Sciatic nerve (tissue), 2 donors: ENCODE results near the gene PRKAG2. TPM values are rescaled to one million over a fixed set of nuclear protein-coding genes. Genes with fewer than 3 reads are reported as not detected.
A peak's percentile ranks its signal among the peaks of the same experiment; 100 is the strongest.

ENCODE experiments used
- ATAC-seq: fragments of 200-7000 bp; cut with Tn5 transposase; one replicate; pipeline ENCODE4 v1.9.1; 2020; ENCODE audit warnings: mild to moderate bottlenecking, moderate library complexity
- DNase-seq: peaks from one replicate; pipeline ENCODE4 v3.0.0-alpha.2; 2020; ENCODE audit warnings: low spot score
- intact Hi-C: fragments of 100-400 bp; cut with DNase I; formaldehyde crosslinking; loops from one replicate; pipeline ENCODE4 v1.14.2; 2022
- total RNA-seq: library from RNA; stranded (reverse); fragmentation: NEBNext Ultra II Directional; extraction: Animal tissue kit (Norgen Biotek cat#: 25700); gene quantifications from one replicate; pipeline ENCODE4 v1.2.1, GENCODE V29; 2021
- donor health status: DM: no; HTN: no; CAD: no.
- donor health status: DM: no; HTN: no; CAD: no.

PRKAG2 gene
- total RNA-seq, 1 donor from 2014 or later = 31.5 TPM

DNA sequence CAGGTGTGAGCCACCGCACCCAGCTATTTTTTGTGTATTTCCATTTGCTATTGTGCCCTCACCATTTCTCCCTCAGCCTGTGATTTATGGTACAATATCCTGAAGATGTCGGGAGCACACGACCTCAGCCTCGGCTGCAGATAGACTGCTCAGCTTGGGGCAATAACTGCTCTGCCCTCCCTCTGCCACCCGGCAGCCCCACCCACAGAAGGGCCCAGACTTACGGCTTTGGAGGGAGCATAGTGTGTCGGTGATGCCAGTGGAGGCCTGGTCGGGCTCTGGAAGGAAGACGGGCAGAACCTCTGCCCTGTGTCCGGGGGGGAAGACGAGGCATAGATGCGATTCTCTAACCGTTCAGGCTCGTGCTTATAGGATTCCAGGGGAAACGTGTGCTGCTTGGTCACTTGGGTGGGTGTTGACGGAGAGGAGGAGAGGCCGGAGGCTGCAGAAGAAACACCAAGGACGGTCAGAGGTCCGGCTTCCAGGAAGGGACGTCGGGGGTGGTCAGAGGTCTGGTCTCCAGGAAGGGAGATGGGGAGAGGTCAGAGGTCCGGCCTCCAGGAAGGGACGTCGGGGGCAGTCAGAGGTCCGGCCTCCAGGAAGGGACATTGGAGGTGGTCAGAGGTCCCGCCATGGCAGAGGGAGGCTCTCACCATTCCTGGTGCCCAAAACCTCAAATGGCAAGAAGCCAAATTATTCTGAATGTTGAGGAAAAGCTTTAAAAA, 201.6 kb downstream of the PRKAG2 start:
- no peak for ATAC-seq
- DNase-seq = peak; percentile 48
- intact Hi-C loops = no loop called here

DNA sequence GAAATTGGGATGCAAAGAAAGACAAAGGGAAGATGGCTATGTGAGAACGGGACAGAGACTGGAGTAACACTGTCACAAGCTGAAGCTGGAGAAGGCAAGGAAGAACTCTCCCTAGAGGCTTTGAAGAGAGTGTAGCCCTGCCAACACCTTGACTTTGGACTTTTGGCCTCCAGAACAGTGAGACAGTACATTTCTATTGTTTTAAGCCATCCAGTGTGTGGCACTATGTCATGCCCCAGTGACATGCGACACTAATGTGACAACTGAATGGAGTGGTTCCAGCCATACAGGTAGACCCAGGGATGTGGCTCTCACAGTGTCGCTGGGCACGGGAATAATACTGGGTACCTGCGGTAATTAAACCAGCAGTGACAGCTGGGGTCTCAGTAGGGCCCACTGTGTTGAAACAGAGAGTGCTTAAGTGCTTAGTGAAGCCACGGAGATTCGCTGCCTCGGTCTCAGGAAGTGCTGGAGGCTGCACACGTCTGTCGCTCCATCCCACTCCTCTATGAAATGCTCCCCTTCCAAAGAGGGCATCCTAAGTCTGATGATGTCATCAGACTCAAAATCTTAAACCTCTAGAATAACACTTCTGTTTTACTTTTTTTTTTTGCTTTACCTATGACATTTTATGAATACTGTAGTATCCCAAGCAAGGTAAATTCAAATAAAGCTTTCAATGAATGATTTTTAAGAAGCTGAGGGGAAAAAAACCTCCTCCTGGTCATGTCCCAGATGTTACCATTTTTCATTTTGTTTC, 202.6 kb downstream of the PRKAG2 start:
- intact Hi-C loops = no loop called here
- DNase-seq (peak; percentile 18), ATAC-seq (no peak)

DNA sequence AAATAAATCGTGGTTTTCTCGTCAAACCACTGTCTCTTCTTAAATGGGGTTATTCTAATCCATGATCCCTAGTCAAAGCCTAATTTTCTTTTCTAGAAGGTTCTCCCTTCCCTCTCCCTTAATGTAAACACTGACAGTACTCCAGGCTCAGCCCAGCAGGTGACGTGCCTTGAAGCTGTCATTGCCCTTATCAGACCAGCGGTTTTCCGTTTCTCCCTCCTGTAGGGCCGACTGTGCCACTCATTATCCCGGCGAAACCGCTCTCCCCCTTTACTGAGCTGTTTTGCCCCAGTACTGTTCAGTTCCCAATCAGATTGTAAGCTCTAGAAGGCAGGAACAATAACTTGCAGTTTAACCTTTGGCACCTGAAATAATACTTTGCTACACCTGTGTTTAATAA, 203.7 kb downstream of the PRKAG2 start:
- intact Hi-C loops = no loop called here
- no peak for ATAC-seq

DNA sequence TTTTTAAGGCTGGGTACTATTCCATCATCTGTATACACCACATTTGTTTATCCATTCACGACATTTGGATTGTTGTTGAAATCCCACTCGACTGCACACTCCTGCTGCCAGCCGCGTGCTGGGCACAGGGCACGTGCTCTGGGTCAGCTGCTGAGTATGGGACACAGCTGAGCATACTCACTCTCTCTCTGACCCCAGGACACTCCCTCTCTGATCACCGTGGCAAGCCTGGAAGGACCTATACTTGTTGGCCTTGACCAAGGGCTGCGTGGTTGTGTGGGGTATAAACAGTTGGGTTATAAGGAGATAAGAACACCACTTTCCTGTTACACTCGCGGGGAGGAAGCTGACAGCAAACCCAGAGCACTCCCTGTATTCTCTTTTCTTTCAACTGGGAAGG, 204.2 kb downstream of the PRKAG2 start:
- no peak for ATAC-seq
- intact Hi-C loops = no loop called here
- peak; percentile 25 for DNase-seq

More for the DNA sequence above, 203.7 kb downstream of the PRKAG2 start:
- peak; percentile 10 for DNase-seq

DNA sequence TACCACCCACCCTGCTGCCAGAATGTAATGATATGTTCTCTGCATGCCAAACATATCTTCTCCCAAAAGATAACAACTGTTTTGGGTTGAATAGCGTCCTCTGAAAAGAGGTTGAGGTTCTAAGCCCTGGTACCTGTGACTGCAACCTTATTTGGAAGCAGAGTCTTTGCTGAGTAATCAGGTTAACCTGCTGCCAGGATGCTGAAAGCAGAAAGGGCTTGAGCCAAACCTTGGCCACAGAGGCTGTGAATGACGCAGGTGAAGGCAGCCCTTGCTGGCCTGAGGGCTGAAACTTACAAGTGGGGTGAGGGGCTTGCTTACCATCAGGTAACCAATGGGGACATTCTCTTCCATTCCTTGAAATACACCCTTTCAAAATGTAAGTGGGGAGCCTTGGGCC, 205.4 kb downstream of the PRKAG2 start:
- intact Hi-C loops = no loop called here
- no peak for ATAC-seq

DNA sequence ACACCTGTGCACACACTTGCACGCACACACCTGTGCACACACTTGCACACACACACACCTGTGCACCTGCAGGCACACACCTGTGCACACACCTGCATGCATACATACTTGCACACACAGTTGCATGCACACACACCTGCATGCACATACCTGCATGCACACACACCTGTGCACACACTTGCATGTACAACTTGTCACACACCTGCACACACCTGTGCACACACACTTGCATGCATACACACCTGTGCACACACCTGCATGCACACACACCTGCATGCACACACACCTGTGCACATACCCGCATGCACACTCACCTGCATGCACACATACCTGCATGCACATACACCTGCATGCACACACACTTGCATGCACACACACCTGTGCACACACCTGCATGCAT, 207.2 kb downstream of the PRKAG2 start:
- intact Hi-C loops = no loop called here
- DNase-seq (peak; percentile 39), ATAC-seq (no peak)

More for the DNA sequence above, 205.4 kb downstream of the PRKAG2 start:
- DNase-seq = peak; percentile 8

DNA sequence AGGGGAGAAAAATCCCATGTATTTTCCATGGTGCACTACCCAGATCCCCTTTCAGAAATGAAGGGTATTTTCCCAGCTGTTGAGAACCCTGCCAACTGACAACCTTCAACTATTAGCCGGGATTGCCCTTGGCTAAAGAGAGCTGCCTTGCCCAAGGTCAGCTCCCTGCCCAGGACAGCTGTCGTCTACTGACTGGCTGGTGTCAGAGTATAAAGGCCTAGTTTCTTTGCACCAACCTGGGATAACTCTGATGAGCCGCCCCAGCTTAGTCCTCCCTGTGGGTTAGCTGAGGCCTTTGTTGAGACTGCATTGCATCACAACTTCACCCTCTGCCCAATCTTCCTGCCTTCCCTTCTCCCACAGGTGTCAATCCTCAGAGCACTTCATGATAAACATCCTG, 210.0 kb downstream of the PRKAG2 start:
- intact Hi-C loops = no loop called here
- ATAC-seq (no peak), DNase-seq (peak; percentile 10)

DNA sequence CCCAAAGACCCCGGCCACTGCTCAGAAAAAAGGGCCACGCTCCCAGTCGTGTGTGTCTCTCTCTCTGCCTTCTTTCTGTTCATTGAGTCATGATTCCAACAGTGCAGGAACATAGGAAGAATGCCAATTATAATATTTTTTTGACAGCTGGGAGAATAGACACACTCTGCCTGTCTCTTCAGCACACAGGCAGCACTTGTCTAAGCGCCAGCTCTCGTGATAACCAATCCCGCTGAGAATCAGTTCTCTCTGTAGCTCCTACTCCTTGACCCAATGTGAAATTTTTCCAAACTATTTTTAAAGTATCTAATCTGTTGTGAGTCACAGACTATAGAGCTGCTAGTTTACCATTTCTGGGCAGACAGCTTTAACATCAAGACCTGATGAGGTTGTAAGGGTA, 211.5 kb downstream of the PRKAG2 start:
- ATAC-seq (peak; percentile 79), DNase-seq (peak; percentile 56)
- intact Hi-C loops = no loop called here

DNA sequence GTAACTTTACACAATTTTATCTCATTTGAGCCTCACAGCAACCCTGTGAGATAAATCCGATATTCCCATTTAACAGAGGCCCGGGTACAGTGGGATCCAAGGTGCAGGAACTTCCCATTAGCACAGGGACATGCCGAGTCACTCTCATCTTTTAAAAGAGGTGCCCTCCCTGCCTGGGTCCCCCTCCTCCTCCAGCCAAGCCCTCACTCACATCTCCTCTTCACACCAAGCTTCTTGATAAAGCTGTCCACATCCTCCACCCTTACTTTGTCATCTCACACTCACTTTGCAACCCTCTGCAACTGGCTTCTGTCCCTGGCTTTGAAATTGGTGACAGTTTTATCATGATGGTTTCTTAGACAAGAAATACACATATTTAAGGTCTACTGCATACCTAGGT, 212.6 kb downstream of the PRKAG2 start:
- DNase-seq (no peak), ATAC-seq (no peak)
- intact Hi-C loops = no loop called here

DNA sequence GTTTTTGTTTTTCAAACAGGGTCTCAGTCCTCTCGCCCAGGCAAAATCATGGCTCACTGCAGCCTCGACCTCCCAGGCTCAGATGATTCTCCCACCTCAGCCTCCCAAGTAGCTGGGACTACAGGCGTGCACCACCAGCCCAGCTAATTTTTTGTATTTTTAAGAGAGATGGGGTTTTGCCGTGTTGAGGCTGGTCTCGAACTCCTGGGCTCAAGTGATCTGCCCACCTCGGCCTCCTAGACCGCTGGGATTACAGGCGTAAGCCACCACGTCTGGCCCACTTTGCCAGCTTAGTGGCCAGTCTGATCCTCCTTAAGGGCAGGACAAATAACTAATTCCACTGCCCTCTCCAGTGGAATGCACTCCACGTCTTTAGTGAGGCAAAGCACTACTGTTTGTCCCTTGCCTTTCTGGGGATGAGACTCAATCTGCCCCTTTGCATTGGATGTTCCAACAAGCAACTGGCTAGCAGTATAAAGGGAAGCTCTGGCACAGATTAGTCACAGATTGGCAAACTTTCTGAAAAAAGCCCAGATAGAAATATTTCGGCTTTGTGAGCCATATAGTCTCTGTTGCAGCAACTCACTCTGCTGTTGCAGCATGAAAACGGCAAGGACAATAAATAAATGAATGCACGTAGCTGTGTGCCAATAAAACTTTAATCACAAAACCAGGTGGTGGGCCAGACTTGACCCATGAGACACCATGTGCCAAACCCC, 213.4 kb downstream of the PRKAG2 start:
- ATAC-seq = no peak
- intact Hi-C loops = no loop called here
- peak; percentile 35 for DNase-seq

DNA sequence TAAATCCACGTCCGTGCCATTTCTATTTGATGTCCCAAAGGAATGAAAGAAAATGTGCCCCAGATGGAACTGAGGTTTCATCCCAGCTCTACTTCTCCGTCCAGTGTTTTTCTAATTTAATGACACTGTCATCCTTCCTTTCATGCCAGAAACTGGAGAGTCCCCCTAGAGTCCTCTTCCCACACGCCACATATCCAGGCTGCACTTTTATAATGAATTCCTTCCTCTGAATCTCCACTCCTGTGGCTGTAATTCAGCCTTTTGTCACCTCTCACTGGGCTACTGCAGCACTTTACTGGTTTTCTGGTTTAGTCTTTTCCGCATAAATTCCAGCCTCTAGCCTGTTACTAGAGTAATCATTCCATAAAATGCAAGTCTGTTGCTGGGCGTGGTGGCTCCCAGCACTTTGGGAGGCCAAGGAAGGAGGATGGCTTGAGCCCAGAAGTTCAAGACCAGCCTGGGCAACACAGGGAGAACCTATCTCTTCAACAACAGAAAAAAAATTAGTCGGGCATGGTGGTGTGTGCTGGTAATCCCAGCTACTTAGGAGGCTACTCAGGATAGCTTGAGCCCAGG, 214.6 kb downstream of the PRKAG2 start:
- ATAC-seq (no peak), DNase-seq (no peak)
- intact Hi-C loops = no loop called here

DNA sequence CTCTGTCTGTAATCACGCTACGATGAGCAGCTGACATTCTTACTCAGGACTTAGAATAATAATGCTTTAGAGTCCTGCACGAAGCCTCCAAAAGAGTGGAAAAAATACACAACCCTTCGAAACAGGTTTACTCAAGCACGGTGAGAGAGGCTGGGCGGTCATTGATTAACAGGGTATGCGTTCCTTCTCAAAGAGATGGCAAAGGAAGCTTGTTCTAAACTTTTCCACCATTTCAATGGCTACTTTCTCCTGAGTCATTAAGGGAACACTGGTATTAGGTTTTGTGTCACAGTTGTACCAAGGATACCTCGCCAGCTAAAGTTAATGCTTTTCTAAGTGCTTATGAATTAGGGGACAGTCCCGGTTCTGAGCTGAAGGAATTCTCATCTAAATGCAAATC, 215.3 kb downstream of the PRKAG2 start:
- intact Hi-C loops = no loop called here
- ATAC-seq (no peak), DNase-seq (no peak)

DNA sequence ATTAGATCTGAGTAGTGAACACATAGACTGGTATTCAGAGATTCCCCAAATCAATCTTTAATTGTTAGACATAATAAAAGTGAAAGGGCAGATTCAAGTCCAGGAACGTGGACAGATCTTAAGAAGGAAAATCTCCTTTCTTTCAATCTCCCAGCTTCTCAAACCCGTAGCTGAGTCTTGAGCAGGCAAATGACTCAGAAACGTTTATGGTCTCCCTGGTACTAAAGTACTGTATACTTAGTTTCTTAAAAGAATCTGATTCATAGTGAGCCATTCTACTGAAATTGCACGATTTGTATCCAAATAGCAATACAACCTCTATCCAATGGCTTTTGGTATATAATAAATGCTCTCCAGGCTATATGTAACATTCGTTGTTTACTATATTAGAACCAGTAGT, 216.8 kb downstream of the PRKAG2 start:
- ATAC-seq (no peak), DNase-seq (no peak)
- intact Hi-C loops = no loop called here

DNA sequence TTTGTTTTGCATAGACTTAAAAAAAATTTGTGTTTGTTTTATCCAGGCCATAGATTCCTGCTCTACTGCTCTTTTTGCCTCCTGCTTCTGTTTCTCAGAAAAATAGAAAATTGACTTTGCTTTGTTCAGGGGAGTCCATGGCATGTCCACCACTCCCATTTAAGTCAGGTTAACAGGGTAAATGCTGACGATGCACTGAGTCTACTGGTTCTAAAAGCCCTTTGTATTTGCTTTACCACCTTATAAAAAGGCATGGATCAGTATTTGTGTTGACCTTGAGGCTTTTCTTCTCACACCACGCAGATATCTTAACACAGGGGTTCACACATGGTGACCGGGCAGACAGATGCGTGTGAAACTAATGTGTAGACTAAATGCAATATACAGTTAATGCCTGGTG, 217.7 kb downstream of the PRKAG2 start:
- ATAC-seq = no peak
- DNase-seq = no peak
- intact Hi-C loops = no loop called here

DNA sequence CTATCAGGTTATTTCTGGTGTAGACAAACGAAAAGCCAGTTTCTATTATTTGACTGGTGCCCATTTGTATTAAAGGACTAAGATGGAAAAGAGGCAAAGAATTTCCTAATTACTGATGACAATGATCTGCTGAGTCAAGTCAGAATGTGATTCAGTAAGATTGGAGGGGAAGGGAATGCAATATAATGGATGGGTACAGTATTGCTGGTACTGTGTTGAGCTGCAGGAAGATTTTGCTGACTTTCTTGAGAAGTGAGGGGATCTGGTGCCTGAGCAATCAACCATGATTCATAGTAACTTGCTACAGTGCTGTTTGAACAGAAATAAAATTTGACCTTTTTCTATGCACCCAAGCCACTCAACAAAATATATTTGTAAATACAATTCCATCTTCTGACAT, 218.1 kb downstream of the PRKAG2 start:
- ATAC-seq (no peak), DNase-seq (no peak)
- intact Hi-C loops = no loop called here

DNA sequence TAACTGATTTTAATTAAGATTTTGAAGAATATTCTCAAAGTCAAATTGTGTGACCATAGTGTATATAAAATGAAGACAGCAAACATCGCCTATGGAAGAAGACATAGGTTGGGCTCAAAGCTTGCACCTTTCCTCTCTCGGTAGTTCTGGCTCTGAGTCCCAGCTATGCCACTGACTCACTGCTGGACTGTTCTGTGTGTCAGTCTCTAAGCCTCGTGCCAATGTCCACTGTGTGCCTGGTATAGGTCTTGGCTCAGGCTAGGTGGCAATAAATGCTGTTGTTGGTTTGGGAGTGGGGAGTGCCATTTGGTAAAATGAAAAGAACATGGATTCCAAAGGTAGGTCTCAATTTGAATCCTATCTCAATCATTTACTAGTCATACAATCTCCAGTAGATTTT, 219.7 kb downstream of the PRKAG2 start:
- intact Hi-C loops = loop anchor here (2.0 kb wide), 1 partner anchor 18 kb away; no protein-coding TSS in a partner anchor
- no peak for ATAC-seq
- DNase-seq = no peak

DNA sequence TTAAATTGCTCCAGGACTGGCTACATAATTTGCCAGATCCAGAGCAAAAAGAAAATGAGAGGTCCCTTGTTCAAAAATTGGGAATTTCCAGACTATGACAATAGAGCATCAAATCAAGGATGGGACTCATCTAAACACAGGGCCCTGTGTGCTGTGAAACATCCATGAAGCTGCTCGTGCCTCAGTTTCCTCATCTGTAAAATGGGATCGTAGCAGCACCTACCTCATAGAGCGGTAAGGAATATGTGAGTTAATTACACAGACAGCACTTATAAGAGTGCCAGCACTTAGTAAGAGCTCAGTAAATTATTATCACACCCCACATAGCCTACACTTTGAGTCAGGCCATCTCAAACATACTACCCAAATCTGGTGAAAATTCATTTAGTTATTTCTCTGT, 221.4 kb downstream of the PRKAG2 start:
- ATAC-seq (no peak), DNase-seq (no peak)
- intact Hi-C loops = no loop called here

DNA sequence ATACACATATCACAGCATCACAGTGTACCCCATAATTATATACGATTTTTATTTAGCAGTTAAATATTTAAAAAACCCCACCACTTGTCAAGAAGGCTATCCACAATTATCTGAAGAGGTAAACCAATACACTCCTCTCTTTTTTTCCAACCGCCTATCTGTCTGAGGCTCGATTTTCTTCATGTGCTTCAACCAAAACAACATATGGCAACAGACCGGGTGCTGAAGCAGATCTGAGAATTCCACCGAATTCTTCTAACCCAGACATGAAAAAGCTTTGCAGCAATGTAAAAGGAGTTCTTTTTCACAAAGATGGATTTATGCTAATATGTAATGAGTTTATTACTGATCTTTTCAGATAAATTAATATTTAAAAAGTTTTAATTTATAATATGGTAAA, 224.8 kb downstream of the PRKAG2 start:
- intact Hi-C loops = no loop called here
- DNase-seq (no peak), ATAC-seq (no peak)

DNA sequence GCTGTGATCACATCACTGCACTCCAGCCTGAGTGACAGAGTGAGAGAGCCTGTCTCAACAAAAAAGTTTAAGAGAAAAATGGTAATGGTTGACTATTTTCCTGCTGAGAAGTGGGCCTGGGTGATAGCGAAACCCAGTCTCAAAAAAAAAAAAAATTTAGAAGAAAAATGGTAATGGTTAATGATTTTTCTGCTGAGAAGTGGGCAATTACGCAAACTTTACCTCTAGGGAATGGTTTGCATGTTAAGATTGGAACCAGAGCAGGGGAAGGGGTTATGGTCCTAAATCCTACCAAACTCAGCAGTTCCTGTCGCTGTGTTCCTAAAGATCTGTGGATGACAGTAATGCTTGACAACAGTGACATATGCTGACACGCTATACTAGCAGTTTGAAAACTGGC, 226.8 kb downstream of the PRKAG2 start:
- intact Hi-C loops = no loop called here
- ATAC-seq = no peak

DNA sequence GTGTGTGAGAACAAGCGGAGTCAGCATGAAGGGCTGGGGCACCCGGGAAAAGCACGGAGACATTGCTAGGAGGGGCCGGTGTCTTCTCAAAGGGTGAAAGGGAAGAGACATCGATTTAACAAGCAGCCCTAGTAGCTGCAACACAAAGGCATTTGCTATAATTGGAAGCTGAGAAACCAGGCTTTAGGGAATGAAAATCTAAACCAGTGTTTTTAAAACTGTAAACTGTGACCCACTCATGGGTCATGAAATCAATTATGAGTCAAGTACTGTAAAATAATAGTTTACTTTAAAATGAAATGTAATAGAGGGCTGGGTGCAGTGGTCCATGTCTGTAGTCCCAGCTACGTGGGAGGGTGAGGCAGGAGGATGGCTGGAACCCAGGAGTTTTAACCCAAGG, 228.5 kb downstream of the PRKAG2 start:
- intact Hi-C loops = no loop called here
- DNase-seq (no peak), ATAC-seq (no peak)

More for the DNA sequence above, 226.8 kb downstream of the PRKAG2 start:
- DNase-seq = no peak
